Right kidney (tissue), 9 donors: ENCODE results near the gene PIK3C2B.
A peak's percentile ranks its signal among the peaks of the same experiment; 100 is the strongest.
"Not testable (repeated sequence)": the region's sequence is repeated elsewhere in the genome, so short reads cannot be mapped to it uniquely, and the experiment has no call there.

Source experiments
- DNase-seq: peaks from one replicate; pipeline ENCODE4 v3.0.0-alpha.2; 2016
- long read RNA-seq, 8 donors: transcript quantifications; one replicate each; lab custom pipeline, GENCODE V29; 2026

The PIK3C2B gene
- long read RNA-seq, donor 1, partial matches to known transcripts, result 0 of 2 reads
- long read RNA-seq, donor 1, other reads (novel, unspliced or antisense), result 0 of 2 reads
- long read RNA-seq, donor 2, result 0 reads
- long read RNA-seq, donor 3, partial matches to known transcripts, result 0 of 2 reads
- long read RNA-seq, donor 3, other reads (novel, unspliced or antisense), result 0 of 2 reads
- long read RNA-seq, donor 4, result 0 reads
- long read RNA-seq, donor 5, result 0 reads
- long read RNA-seq, donor 6, partial matches to known transcripts, result 0 of 1 reads
- long read RNA-seq, donor 6, other reads (novel, unspliced or antisense), result 0 of 1 reads
- long read RNA-seq, donor 7, partial matches to known transcripts, result 16 of 20 reads
- long read RNA-seq, donor 7, other reads (novel, unspliced or antisense), result 0 of 20 reads
- long read RNA-seq, donor 8, partial matches to known transcripts, result 0 of 5 reads
- long read RNA-seq, donor 8, other reads (novel, unspliced or antisense), result 0 of 5 reads

- DNase-seq, result peak; percentile 96
Observed at GRCh38 chr1:204494281-204495077, at the start of gene PIK3C2B. TSS of gene PIK3C2B (minus strand) at chr1:204494805. CDS start at chr1:204469802, 25,003 bp downstream.

- no peak for DNase-seq
Observed at GRCh38 chr1:204544321-204544720, 49.7 kb upstream of the PIK3C2B start.

GRCh38 chr1:204541626-204542025, 47.0 kb upstream of the PIK3C2B start:
- no peak for DNase-seq

GRCh38 chr1:204532832-204533231, 38.2 kb upstream of the PIK3C2B start:
- no peak for DNase-seq

- no peak for DNase-seq
Observed at GRCh38 chr1:204530932-204531331, 36.3 kb upstream of the PIK3C2B start.

- no peak for DNase-seq
Observed at GRCh38 chr1:204529371-204529895, 34.8 kb upstream of the PIK3C2B start.

GRCh38 chr1:204528677-204529076, 34.1 kb upstream of the PIK3C2B start:
- DNase-seq, result no peak

GRCh38 chr1:204528241-204528640, 33.6 kb upstream of the PIK3C2B start:
- no peak for DNase-seq

- DNase-seq, result no peak
Observed at GRCh38 chr1:204524986-204525385, 30.4 kb upstream of the PIK3C2B start.

- no peak for DNase-seq
Observed at GRCh38 chr1:204523605-204524215, 29.1 kb upstream of the PIK3C2B start.

GRCh38 chr1:204521941-204522521, 27.4 kb upstream of the PIK3C2B start:
- DNase-seq, result not testable (repeated sequence)

GRCh38 chr1:204520834-204521709, 26.5 kb upstream of the PIK3C2B start:
- no peak for DNase-seq

GRCh38 chr1:204517382-204517781, 22.8 kb upstream of the PIK3C2B start:
- not testable (repeated sequence) for DNase-seq

- DNase-seq, result peak; percentile 96
Observed at GRCh38 chr1:204516180-204516879, 21.7 kb upstream of the PIK3C2B start, which contains the start of gene MDM4. TSS of gene MDM4 (plus strand) at chr1:204516406. CDS start at chr1:204525519, 9,113 bp downstream.

GRCh38 chr1:204514828-204515227, 20.2 kb upstream of the PIK3C2B start:
- no peak for DNase-seq

GRCh38 chr1:204513117-204513716, 18.6 kb upstream of the PIK3C2B start:
- DNase-seq, result no peak

GRCh38 chr1:204511366-204511765, 16.8 kb upstream of the PIK3C2B start:
- no peak for DNase-seq

- no peak for DNase-seq
Observed at GRCh38 chr1:204509186-204509635, 14.6 kb upstream of the PIK3C2B start.

- DNase-seq, result peak; percentile 77
Observed at GRCh38 chr1:204507317-204508105, 12.9 kb upstream of the PIK3C2B start.
